GM12892 (cell line): ENCODE data around the gene ARHGEF2.

Experiments used
- POLR2A ChIP-seq: IDR thresholded peaks from 2 replicates; pipeline ENCODE4 v1.6.1; 2011; ENCODE audit warnings: low read depth, low read length, control low read depth
- POLR2AphosphoS5 ChIP-seq: IDR thresholded peaks from 2 replicates; pipeline ENCODE4 v1.6.1; 2011; ENCODE audit warnings: low read depth, low read length, control low read depth

- TF ChIP-seq POLR2AphosphoS5 (no peak), POLR2A (no peak)
These were observed 48.2 kb upstream of the ARHGEF2 start for GRCh38 chr1:156026588-156026987.
